ENCODE measurements around the gene ADO.

The ADO gene

DNA sequence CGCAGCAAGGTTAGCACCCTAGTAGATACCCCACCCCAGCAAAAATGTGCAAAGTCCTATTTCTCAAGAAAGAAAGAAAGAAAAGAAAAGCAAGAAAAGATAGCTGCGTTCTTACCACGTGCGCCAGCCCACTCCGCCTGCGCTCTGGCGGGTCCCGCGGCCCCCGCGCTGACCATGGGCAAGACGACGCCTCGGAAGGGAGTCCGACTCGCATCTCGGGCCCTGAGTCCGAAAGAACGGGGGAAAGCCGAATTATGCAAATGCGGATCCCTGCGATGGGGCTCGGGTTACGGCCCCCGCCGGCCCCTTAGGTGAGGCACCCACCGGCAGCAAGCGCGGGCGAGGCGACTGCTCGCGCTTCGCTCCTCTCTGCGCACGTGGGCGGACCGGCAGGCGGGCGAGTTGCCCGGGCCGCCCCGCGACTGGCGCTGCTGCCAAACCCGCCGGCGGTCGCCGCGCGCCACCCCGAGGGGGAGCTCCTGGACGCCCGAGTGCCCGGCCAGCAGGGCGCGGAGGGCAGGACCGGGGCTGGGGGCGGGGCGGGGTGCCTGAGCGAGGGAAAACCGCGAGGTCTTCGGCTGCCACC, 14.0 kb downstream of the ADO start:
- DNase-seq (ENCODE audit: low read depth) = peak; percentile 61

DNA sequence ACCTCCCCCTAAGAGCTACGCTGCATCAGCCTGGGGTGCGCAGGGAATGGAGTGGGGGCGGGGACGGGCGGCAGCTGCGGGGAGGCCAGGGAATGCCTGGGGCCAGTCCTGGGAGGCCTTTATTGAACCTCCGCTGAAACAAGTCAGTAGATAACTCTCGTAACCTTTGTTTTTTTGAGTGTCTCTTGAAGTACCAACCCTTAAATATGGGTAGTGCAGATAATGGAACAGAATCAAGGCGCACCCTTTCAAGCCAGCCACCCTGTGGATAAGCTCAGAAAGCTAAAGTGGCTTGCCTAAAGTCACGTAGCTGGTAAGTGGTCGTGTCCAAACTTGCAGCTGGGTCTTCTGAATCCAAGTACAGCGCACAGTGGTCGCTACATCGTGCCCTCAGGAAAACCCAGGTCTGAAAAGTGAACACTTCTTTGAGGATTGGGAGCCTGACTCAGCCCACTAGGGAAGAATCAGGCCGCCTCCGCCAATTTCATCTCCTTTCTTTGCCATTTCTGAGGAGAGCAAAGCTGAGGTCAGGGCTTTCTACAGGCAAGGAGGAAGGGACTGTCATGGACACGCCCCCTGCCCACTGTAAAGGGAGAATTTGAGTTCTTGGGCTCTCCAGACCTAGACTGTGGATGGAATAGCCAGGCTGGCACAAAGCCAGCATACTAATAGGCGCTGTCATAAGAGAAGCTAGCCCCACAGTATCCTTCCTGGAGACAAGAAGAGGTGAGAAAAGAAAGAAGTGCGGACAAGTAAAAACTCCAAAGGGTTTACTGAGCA, 14.8 kb downstream of the ADO start:
- DNase-seq (ENCODE audit: low read depth) = no peak

DNA sequence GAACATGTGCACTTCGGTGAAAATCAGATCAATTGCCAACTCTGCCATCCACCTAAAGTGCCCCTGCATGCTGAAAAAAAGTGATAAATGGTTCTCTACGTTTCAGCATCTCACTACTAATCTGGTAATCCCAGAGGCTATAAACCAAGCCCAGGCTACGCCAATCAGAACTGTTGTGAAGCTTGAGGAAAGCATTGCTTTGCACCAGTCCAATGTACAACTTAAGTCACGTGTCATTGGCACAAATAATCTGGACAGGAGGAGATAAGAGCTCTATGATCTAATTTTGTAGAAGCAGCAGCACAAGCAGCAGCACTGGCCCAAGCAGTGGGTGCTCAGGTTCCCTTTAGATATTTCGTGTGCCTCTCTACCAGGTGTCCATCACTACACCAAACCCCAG, 16.1 kb downstream of the ADO start:
- no peak for DNase-seq (ENCODE audit: low read depth)

DNA sequence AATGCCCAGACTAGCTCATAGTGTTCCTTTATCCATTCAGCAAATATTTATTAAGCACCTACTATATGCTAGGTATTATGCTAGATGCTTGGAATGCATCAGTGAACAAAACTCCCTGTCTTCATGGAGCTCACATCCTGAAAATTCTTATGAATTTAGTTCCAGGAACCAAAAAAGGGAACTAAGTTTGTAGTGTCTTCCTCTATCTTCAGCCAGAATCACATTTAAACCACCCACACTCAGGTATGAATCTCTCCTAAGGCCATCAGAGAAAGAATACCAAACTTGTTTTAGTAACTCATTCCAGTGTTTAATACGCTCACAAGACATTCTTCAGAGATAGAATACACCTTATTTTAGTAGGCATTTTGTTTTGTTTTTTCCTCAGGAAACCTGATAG, 21.8 kb downstream of the ADO start:
- DNase-seq (ENCODE audit: low read depth) = no peak

DNA sequence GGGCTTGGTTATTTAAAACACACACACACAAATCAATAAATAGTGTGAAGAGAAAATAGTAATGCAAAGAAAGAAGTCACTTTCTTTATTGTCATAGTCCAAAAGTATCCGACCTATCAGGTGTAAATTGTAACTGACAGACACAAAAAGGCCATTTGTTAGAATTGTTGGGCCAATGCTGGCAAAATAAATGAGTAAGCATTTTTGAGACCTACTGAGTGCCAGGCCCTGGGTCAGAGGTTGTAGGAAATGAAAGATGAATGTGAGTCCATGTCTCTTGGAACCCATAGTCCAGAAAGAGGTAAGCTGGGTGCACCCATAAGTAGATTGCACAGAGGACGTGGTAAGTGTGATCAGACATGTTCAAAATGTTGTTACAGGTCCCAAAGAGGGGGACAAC, 25.1 kb downstream of the ADO start:
- no peak for DNase-seq (ENCODE audit: low read depth)

DNA sequence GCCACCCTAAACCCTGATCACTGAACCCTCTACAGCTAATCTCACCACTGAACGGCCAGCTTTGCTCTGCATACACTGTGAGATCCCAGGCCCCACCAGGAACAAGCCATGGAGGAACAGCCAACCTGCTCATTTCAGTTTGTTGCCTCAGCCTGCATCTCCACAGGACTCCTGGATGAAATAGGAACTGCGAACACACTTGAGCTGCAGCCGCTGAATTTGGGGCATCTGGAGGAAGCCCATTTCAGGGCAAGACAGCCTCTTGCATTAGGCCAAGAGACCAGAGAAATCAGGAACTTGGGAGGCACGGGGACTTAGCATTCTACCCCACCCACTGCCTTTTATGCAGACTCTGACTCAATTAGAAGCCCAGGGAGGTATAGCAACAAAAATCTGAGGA, 26.2 kb downstream of the ADO start:
- DNase-seq (ENCODE audit: low read depth) = no peak

DNA sequence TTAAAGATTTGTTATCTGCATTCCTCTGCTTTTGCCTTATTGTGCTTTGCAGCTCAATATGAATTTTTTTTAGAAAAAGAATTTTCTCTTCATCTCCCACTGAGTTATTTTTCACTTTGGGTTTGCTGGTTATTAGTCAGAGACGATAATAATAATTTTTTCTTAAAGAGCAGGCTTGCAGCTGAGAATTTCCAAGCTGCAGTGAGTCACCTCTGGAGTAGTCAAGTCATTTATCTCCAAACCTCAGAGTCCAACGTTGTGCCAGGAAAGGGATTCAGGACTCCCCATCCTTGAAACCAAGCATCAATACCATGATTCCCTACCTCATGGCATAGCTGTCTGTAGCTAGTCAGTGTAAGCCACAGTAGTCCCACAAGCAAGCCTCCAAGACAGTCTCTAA, 26.8 kb downstream of the ADO start:
- no peak for DNase-seq (ENCODE audit: low read depth)

DNA sequence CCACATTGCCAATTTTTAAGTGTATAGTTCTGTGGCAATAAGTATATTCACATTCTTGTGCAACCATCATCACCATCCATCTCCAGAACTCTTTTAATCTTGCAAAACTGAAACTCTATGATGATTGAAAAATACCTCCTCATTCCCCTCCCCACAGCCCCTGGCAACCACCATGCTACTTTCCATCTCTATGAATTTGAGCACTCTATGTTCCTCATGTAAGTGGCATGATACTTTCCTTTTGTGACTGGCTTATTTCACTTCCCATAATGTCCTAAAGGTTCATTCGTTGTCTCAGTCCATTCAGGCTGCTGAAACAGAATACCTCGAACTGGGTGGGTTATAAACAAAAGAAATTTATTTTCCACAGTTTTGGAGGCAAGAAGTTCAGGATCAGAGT, 35.1 kb downstream of the ADO start:
- DNase-seq (ENCODE audit: low read depth) = no peak

DNA sequence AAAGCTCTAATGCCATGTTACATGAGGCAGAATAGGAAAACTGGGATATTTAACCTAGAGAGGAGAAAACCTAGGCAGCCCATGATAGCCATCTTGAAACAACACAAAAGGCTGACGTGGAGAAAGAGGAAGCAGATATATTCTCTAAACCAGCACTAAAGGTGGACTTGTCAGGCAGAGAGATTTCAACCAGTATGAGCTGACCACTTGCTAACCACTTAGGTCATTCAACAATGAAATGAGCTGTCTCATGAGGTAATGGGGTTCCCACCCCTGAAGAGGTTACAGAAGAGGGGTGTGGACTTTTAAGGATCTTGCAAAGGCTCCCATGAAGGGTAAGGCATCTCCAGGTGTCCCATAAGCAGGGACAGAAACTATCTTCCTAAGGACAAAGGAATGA, 38.5 kb downstream of the ADO start:
- DNase-seq (ENCODE audit: low read depth) = no peak

DNA sequence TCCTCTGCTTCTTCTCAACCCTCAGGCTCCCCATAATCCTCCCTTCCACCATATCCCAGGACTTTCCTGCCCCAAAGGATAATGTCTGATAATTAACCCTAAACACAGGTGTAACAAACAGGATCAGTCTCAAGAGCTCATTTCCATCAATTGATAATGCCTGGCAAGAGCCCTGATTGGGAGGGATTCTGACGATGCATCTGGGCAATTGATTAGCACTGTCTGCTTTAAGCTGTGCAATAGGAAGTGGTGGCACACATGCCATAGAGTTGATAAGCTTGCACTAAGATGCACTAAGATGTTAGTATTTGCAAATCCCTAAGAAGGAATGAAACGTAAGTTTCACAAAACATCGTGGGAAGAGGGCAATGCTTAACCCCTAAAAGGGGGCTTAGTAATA, 39.1 kb downstream of the ADO start:
- DNase-seq (ENCODE audit: low read depth) = no peak

DNA sequence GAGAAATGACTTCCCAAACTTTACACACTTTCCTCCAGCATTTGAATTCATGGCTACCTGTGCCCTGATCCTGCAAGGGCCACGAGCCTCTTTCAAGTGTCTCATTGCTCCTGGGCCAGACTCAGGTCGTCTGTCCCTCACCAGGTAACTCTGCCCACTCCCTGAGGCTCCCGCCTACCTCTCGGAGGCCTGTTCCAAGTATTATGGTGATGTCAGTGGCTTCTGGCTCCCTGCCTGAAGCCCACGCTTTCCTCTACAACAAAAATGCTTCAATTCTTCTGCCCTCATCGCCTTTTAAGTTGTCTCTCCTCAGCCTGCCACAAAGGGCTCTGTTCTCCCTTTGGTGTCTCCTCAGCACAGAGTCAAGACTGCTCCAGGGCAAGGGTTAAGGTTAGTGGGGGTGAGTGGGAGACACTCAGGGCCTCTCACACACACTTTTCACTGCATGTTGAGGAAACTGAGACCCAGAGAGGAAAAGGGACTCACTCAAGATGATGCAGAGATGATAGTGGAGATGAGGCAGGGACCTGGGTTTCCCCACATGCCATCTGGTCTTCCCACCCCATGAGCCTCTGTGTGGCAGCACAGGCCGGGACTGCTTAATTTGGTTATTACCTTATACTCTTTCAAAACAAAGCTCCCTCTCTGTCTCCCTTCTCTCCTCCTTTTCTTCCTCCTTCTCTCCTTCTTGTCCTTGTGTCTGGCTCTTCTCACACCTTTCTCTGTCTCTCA, 39.9 kb downstream of the ADO start:
- no peak for DNase-seq (ENCODE audit: low read depth)

DNA sequence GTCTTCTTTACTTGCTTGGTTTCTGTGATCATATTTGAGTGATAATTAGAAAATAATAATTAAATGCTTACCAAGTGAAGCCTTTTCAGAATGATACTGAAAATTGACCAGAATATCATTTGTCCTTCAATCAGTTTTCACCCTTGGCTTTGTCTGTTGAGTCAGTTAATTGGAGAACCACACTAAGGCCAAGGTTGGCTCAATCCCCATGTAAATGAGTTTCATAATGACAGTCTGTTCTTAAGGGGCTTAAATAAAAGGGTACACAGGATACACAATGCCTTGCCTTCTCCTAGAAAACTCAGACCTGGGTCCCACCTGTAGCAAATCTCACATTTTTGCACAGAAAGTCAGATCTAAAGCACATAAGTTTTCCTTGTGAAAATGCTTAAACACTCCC, 42.9 kb downstream of the ADO start:
- DNase-seq (ENCODE audit: low read depth) = no peak

DNA sequence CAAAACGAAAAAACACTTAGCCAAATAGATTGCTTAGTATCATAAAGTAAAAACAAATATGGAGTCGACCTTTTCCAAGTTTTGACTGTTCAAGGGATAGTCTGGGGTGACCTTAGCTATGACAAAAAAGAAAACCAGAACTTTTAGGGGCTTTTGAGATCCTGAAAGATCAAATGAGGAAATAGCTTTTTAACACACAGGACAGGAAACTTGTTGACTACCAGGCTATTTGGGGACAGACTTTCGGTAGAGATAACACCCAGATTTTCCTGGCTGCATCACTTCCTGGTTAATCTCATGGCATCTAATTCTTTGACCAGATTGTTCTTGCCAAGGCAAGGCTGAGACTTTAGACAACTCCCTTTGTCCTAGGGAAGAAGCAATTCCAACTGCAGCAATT, 46.1 kb downstream of the ADO start:
- DNase-seq (ENCODE audit: low read depth) = no peak

DNA sequence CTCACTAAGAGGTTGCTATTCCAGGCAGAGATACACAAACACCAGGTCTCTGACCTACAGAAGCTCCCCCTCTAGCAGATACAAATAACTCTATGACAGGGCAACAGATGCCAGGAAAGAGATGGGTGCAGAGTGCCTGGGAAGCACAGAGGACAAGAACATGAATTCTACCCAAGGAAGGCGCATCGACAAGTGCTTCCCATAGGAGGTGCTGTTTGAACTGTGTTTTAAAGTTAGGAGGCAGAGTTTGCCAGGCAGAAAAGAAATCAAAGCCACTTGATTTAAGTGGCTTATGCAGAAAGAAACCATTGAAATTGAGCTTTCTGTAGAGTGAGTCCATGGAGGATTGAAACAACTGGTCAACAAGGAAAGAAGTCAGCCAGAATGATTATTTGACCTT, 46.9 kb downstream of the ADO start:
- DNase-seq (ENCODE audit: low read depth) = no peak

DNA sequence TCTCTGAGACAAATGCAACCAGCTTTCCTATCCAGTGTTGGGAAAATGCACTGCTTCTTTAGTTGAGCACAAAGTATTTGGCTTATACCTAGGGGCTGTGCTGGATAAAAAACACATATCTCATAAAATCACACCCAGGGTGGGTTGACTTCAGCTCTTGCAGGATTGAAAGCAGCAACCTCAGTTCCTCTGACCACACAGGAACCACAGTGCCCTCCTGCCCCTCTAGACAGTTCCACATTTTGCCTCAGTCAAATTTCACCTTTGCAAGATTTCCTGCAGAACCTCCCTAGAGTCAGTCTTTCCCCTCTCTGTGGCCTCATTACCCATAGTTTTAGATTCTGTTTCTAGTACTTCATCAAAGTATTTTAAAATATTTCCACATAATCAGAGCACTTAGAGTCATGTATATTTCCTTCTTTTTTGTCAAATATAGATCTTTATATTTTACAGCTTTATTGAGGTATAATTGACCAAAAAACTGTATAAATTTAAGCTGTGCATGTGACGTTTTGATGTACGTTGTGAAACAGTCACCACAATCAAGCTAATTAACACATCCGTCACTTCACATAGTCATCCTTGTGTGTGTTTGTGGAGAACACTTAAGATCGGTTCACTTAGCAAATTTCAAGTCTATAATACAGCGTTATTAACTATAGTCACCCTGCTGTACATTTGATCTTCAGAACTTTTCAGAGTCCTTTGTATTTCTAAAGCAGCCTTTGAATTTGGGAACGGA, 48.6 kb downstream of the ADO start:
- no peak for DNase-seq (ENCODE audit: low read depth)

DNA sequence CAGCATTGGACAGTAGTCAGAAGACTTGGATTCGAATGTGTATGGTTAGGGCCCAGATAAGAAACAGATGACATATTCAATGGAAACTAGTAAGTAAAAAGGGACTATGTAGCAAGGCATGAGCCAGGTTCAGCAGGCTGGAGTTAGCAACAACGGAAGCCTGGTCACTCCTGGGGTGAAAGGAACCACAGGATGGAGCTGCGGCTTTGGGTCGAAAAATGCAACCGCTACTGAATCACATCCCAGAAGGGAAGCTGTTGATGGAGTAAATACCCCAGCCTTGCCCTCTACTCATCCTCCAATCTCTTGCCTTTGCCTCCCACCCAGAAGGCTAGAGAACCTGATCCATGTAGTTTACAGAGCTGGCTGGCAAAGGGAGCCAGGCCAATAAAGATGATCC, 49.2 kb downstream of the ADO start:
- DNase-seq (ENCODE audit: low read depth) = no peak

DNA sequence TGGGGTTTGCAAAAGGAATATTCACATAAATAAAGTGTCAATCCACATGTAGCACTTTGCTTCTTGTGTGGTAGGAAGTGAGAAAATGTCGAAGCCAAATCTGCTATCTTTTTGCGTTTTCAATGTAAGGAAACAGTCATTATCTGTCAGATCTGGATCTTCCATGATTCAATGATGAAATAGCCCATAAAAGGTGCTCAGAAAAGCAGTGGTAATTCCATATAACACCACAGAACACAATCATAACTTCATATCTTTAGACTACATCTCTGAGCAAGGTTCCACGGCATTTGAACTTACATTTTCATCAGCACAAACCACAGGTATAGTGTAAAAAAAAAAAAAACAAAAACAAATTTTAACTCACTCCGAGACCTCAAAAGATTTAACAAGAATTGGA, 51.5 kb downstream of the ADO start:
- DNase-seq (ENCODE audit: low read depth) = no peak

Measured in activated T-cell treated with anti-CD3 and anti-CD28 coated beads for 24 hours (primary cell).